ENCODE measurements around the gene AP1G2.

AP1G2 gene

GRCh38 chr14:23570806-23571483 lies 3.4 kb upstream of the AP1G2 start:
- DNase-seq, result no peak

GRCh38 chr14:23569443-23570151 lies 2.0 kb upstream of the AP1G2 start:
- no peak for DNase-seq

GRCh38 chr14:23568600-23569331 lies 1.2 kb upstream of the AP1G2 start:
- no peak for DNase-seq

GRCh38 chr14:23568021-23568599 lies 519 bp upstream of the AP1G2 start:
- no peak for DNase-seq

GRCh38 chr14:23566778-23567185 lies 809 bp downstream of the AP1G2 start:
- DNase-seq, result no peak

GRCh38 chr14:23566112-23566777 lies 1.3 kb downstream of the AP1G2 start:
- no peak for DNase-seq

- DNase-seq, result no peak
These were observed 2.0 kb downstream of the AP1G2 start for GRCh38 chr14:23565626-23566025.

- no peak for DNase-seq
These were observed 2.7 kb downstream of the AP1G2 start for GRCh38 chr14:23564876-23565275.

GRCh38 chr14:23564181-23564812 lies 3.3 kb downstream of the AP1G2 start:
- no peak for DNase-seq

- no peak for DNase-seq
These were observed 4.0 kb downstream of the AP1G2 start for GRCh38 chr14:23563473-23564180.

GRCh38 chr14:23562822-23563472 lies 4.6 kb downstream of the AP1G2 start:
- no peak for DNase-seq

GRCh38 chr14:23561873-23562821 lies 5.4 kb downstream of the AP1G2 start:
- no peak for DNase-seq

GRCh38 chr14:23561259-23561658 lies 6.3 kb downstream of the AP1G2 start:
- no peak for DNase-seq

- no peak for DNase-seq
These were observed 7.6 kb downstream of the AP1G2 start for GRCh38 chr14:23559926-23560520.

- peak; percentile 22 for DNase-seq
These were observed 8.3 kb downstream of the AP1G2 start for GRCh38 chr14:23559010-23559925.

- DNase-seq, result no peak
These were observed 9.1 kb downstream of the AP1G2 start for GRCh38 chr14:23558346-23559009.

GRCh38 chr14:23557946-23558345 lies 9.6 kb downstream of the AP1G2 start:
- no peak for DNase-seq

GRCh38 chr14:23557521-23557920 lies 10.1 kb downstream of the AP1G2 start:
- DNase-seq, result no peak
